Liver (tissue), 9 donors: ENCODE results near the gene NR2C2AP. TPM values are rescaled to one million over a fixed set of nuclear protein-coding genes. Genes with fewer than 3 reads are reported as not detected.

Source experiments
- DNase-seq: peaks from one replicate; pipeline ENCODE4 v3.0.0-alpha.2; 2017; ENCODE audit warnings: low spot score
- H3K27ac ChIP-seq, 2 donors: one replicate each; pipeline ENCODE4 v1.7.0; 2013; ENCODE audit warnings: inconsistent platforms in 2 of 2, low read length in 2 of 2, control low read depth in 1 of 2, low read depth in 1 of 2, mild to moderate bottlenecking in 1 of 2
- H3K27me3 ChIP-seq, 4 donors: one replicate each; pipeline versions ENCODE4 v1.6.1 to v1.7.0; 2013; ENCODE audit warnings: low read length in 3 of 4, inconsistent platforms in 1 of 4, mild to moderate bottlenecking in 1 of 4, moderate library complexity in 1 of 4; ENCODE audit not compliant: control insufficient read depth in 4 of 4, insufficient read depth in 4 of 4
- H3K36me3 ChIP-seq, 4 donors: one replicate each; pipeline versions ENCODE4 v1.6.1 to v1.7.0; 2013; ENCODE audit warnings: low read length in 3 of 4, mild to moderate bottlenecking in 3 of 4, low read depth in 1 of 4, moderate library complexity in 1 of 4; ENCODE audit not compliant: control insufficient read depth in 4 of 4, insufficient read depth in 3 of 4
- H3K4me1 ChIP-seq, 4 donors: one replicate each; pipeline versions ENCODE4 v1.6.1 to v1.7.0; 2013; ENCODE audit warnings: low read length in 3 of 4, mild to moderate bottlenecking in 3 of 4, moderate library complexity in 1 of 4; ENCODE audit not compliant: control insufficient read depth in 4 of 4, insufficient read depth in 4 of 4
- H3K4me3 ChIP-seq, 3 donors: one replicate each; pipeline versions ENCODE4 v1.6.1 to v1.7.0; 2013; ENCODE audit warnings: low read length in 3 of 3, control low read depth in 1 of 3, low read depth in 1 of 3, mild to moderate bottlenecking in 1 of 3
- H3K9ac ChIP-seq, 2 donors: one replicate each; pipeline ENCODE4 v1.7.0; 2013; ENCODE audit warnings: low read length in 2 of 2, mild to moderate bottlenecking in 2 of 2, moderate library complexity in 2 of 2, control low read depth in 1 of 2, low read depth in 1 of 2
- H3K9me3 ChIP-seq, 4 donors: one replicate each; pipeline versions ENCODE4 v1.6.1 to v1.7.0; 2013; ENCODE audit warnings: low read length in 3 of 4; ENCODE audit not compliant: control insufficient read depth in 4 of 4
- EGR1 ChIP-seq, 2 donors: IDR thresholded peaks; 2 replicates each; pipeline ENCODE4 v1.6.1; 2016 to 2018; ENCODE audit warnings: antibody characterized with exemption in 2 of 2, low read depth in 2 of 2
- FOXA1 ChIP-seq: IDR thresholded peaks from 2 replicates; pipeline ENCODE4 v1.6.1; 2016; ENCODE audit warnings: antibody characterized with exemption
- FOXA2 ChIP-seq: IDR thresholded peaks from 2 replicates; pipeline ENCODE4 v1.6.1; 2016; ENCODE audit warnings: antibody characterized with exemption
- GABPA ChIP-seq, 2 donors: IDR thresholded peaks in 1 of 2; conservative IDR thresholded peaks in 1 of 2; 2 replicates each; pipeline ENCODE4 v1.6.1; 2016; ENCODE audit warnings: antibody characterized with exemption in 2 of 2, mild to moderate bottlenecking in 1 of 2, moderate library complexity in 1 of 2
- HNF4A ChIP-seq, 2 donors: conservative IDR thresholded peaks; 2 replicates each; pipeline ENCODE4 v1.6.1; 2016; ENCODE audit warnings: antibody characterized with exemption in 2 of 2, mild to moderate bottlenecking in 2 of 2
- HNF4G ChIP-seq: IDR thresholded peaks from 2 replicates; pipeline ENCODE4 v1.6.1; 2016; ENCODE audit warnings: antibody characterized with exemption
- JUND ChIP-seq, 2 donors: IDR thresholded peaks; 2 replicates each; pipeline ENCODE4 v1.6.1; 2016; ENCODE audit warnings: antibody characterized with exemption in 2 of 2
- NR2F2 ChIP-seq: IDR thresholded peaks from 2 replicates; pipeline ENCODE4 v1.6.1; 2016; ENCODE audit warnings: antibody characterized with exemption
- RAD21 ChIP-seq, 2 donors: IDR thresholded peaks; 2 replicates each; pipeline ENCODE4 v1.6.1; 2016; ENCODE audit warnings: antibody characterized with exemption in 2 of 2, mild to moderate bottlenecking in 2 of 2
- RXRA ChIP-seq, 2 donors: IDR thresholded peaks; 2 replicates each; pipeline ENCODE4 v1.6.1; 2017 to 2018; ENCODE audit warnings: antibody characterized with exemption in 2 of 2, mild to moderate bottlenecking in 1 of 2
- SP1 ChIP-seq: IDR thresholded peaks from 2 replicates; pipeline ENCODE4 v1.6.1; 2018; ENCODE audit warnings: antibody characterized with exemption, mild to moderate bottlenecking
- TAF1 ChIP-seq: conservative IDR thresholded peaks from 2 replicates; pipeline ENCODE4 v1.6.1; 2016; ENCODE audit warnings: antibody characterized with exemption, mild to moderate bottlenecking
- YY1 ChIP-seq: IDR thresholded peaks from 2 replicates; pipeline ENCODE4 v1.6.1; 2016; ENCODE audit warnings: antibody characterized with exemption, mild to moderate bottlenecking
- WGBS: extraction: QIAGEN DNeasy Blood & Tissue Kit; methylation state at CpG from one replicate; pipeline ENCODE4 v1.1.7; 2013; 5-methylcytosine and 5-hydroxymethylcytosine counted together
- polyA plus RNA-seq, 2 donors: library from polyadenylated mRNA; stranded (reverse) in 1 of 2; unstranded in 1 of 2; fragments of 200-250 nt in 1 of 2; fragments of >200 nt in 1 of 2; fragmentation: Nextera tagmentation in 1 of 2; extraction: Ambion mirVana in 1 of 2; gene quantifications; one replicate each; pipeline versions ENCODE4 v1.2.1 to v1.2.3, GENCODE V29; 2013 to 2015
- total RNA-seq, 2 donors: library from RNA; depleted of rRNA; stranded (reverse); fragments of >200 nt; gene quantifications; one replicate each; pipeline ENCODE4 v1.2.3, GENCODE V29; 2014
- TF ChIP-seq, protein P1 (sequence below): IDR thresholded peaks from 2 replicates; pipeline ENCODE4 v1.6.1; 2016; ENCODE audit warnings: antibody characterized with exemption
- TF ChIP-seq, protein P2 (sequence below): IDR thresholded peaks from 2 replicates; pipeline ENCODE4 v1.6.1; 2016; ENCODE audit warnings: antibody characterized with exemption
- TF ChIP-seq, protein P3 (sequence below): IDR thresholded peaks from 2 replicates; pipeline ENCODE4 v1.6.1; 2016; ENCODE audit warnings: antibody characterized with exemption
- TF ChIP-seq, protein P4 (sequence below): IDR thresholded peaks from 2 replicates; pipeline ENCODE4 v1.6.1; 2016; ENCODE audit warnings: antibody characterized with exemption, mild to moderate bottlenecking
- TF ChIP-seq, protein P5 (sequence below): fragments of 150-350 bp; IDR thresholded peaks from 2 replicates; pipeline ENCODE4 v1.5.1; 2017; ENCODE audit warnings: improper control_type of control experiment, low read depth, low read length; ENCODE audit not compliant: missing input control
- donor health status: healthy.
- donor health status: healthy.
- donor health status: healthy.
- donor health status: healthy.
- donor health status: healthy.

The NR2C2AP gene
- total and polyA plus RNA-seq, 4 donors: 3.4 to 5.7 (median 4.1) TPM

DNA sequence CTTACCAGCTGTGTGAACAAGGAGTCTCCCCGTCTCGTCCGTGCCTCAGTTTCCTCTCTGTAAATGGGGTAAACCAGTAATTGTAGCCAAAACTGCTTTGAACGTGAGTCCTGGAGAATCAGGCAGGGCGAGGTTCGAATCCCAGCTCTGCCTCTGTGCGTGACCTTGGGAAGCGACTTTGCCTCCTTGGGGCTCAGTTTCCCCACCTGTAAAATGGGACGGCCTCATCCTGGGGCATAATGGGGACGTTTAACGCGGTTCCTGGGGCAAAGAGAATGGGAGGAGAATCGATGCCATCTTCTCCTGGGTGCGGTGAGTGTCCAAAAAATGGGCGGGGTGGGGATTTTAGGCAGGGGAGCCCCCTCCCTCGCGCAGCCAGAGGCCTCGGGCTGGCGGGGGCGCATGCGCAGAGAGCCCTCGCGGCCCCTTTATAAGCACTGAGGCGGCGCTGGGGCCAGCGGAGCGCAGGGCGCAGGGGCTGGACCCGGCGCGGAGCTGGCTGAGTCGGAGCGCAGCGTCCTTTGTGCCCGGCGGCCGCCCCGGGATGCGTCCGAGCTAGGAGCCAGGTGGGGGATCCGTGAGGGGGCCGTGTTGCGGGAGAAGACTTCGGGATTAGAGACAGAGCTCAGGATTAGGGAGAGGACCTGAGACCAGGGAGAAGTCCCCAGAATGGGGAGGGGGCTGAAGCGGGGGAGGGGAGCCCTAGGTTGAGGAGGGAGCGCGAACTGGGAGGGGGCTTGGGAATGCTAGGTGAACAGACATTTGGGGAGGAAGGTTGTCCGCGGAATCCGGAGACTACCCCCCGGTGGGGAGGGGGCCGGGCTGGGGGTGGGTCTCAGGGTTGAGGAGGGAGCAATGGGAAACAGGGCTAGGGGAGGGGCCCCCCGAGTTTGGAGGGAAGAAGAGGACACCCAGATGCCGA lies 8.5 kb upstream of the NR2C2AP start, which contains the start of gene NCAN:
TSS of gene NCAN (plus strand) at position 460 of the 922 bp plus-strand sequence. CDS start 4,996 bp downstream, outside the sequence.
- Histone ChIP-seq H3K4me1 (no peaks in the 10 kb centered on the region), H3K27ac (no peak within 1 kb of the TSS), H3K9me3 (no peaks in the 10 kb centered on the region), H3K4me3 (no peak within 1 kb of the TSS), H3K9ac (no peak within 1 kb of the TSS), H3K36me3 (no peaks in the 10 kb centered on the region), H3K27me3 (peaks cover 0 to 5% (median 4%) of the 10 kb centered on the region in 4 donors)
- DNase-seq: no peak
- no peak for TF ChIP-seq HNF4G
- no peak for TF ChIP-seq SP1
- no peak for TF ChIP-seq GABPA (IDR thresholded peaks at IDR 0.05 in 1 of 2, conservative IDR thresholded peaks at IDR 0.05 in 1 of 2)
- TF ChIP-seq FOXA2: no peak
- TF ChIP-seq, protein P1, sequence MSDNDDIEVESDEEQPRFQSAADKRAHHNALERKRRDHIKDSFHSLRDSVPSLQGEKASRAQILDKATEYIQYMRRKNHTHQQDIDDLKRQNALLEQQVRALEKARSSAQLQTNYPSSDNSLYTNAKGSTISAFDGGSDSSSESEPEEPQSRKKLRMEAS: no peak
- TF ChIP-seq, protein P2, sequence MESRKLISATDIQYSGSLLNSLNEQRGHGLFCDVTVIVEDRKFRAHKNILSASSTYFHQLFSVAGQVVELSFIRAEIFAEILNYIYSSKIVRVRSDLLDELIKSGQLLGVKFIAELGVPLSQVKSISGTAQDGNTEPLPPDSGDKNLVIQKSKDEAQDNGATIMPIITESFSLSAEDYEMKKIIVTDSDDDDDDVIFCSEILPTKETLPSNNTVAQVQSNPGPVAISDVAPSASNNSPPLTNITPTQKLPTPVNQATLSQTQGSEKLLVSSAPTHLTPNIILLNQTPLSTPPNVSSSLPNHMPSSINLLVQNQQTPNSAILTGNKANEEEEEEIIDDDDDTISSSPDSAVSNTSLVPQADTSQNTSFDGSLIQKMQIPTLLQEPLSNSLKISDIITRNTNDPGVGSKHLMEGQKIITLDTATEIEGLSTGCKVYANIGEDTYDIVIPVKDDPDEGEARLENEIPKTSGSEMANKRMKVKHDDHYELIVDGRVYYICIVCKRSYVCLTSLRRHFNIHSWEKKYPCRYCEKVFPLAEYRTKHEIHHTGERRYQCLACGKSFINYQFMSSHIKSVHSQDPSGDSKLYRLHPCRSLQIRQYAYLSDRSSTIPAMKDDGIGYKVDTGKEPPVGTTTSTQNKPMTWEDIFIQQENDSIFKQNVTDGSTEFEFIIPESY: no peak
- no peak for TF ChIP-seq HNF4A (conservative IDR thresholded peaks at IDR 0.05)
- TF ChIP-seq YY1: no peak
- no peak for TF ChIP-seq NR2F2
- TF ChIP-seq TAF1: no peak
- TF ChIP-seq, protein P3, sequence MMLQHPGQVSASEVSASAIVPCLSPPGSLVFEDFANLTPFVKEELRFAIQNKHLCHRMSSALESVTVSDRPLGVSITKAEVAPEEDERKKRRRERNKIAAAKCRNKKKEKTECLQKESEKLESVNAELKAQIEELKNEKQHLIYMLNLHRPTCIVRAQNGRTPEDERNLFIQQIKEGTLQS: no peak
- no peak for TF ChIP-seq JUND (IDR thresholded peaks at IDR 0.05)
- no peak for TF ChIP-seq RXRA (IDR thresholded peaks at IDR 0.05)
- WGBS: 10% methylated on average over 54 of the region's 54 CpGs

DNA sequence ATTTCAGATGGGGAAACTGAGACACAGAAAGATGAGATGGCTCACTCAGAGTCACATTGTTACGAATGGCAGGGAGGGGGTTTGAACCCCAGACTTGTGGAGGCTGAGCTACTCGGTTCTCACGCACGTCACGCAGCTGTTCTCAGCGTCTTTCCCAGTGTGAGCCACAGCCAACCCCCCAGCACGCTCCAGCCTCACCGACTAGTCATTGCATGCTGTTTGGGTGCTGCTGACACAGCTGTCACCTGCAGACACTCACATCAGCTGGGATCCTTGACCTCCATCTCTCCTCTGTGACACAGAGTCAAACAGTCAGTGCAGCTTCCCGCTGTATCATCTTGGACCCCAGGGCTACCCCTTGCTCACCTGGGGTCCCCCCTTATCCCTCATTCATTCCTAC lies 6.2 kb upstream of the NR2C2AP start:
- no peak overlapping the region for H3K27ac ChIP-seq
- peaks cover 0 to 5% (median 4%) of the 10 kb centered on the region in 4 donors for H3K27me3 ChIP-seq
- no peak for TF ChIP-seq TAF1
- TF ChIP-seq, protein P4, sequence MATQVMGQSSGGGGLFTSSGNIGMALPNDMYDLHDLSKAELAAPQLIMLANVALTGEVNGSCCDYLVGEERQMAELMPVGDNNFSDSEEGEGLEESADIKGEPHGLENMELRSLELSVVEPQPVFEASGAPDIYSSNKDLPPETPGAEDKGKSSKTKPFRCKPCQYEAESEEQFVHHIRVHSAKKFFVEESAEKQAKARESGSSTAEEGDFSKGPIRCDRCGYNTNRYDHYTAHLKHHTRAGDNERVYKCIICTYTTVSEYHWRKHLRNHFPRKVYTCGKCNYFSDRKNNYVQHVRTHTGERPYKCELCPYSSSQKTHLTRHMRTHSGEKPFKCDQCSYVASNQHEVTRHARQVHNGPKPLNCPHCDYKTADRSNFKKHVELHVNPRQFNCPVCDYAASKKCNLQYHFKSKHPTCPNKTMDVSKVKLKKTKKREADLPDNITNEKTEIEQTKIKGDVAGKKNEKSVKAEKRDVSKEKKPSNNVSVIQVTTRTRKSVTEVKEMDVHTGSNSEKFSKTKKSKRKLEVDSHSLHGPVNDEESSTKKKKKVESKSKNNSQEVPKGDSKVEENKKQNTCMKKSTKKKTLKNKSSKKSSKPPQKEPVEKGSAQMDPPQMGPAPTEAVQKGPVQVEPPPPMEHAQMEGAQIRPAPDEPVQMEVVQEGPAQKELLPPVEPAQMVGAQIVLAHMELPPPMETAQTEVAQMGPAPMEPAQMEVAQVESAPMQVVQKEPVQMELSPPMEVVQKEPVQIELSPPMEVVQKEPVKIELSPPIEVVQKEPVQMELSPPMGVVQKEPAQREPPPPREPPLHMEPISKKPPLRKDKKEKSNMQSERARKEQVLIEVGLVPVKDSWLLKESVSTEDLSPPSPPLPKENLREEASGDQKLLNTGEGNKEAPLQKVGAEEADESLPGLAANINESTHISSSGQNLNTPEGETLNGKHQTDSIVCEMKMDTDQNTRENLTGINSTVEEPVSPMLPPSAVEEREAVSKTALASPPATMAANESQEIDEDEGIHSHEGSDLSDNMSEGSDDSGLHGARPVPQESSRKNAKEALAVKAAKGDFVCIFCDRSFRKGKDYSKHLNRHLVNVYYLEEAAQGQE: no peak
- TF ChIP-seq RAD21 (IDR thresholded peaks at IDR 0.05): no peak
- no peak for TF ChIP-seq GABPA (IDR thresholded peaks at IDR 0.05 in 1 of 2, conservative IDR thresholded peaks at IDR 0.05 in 1 of 2)
- TF ChIP-seq, protein P2: no peak
- no peak for TF ChIP-seq EGR1 (IDR thresholded peaks at IDR 0.05; ENCODE audit: low read depth in 2 of 2)
- no peak for TF ChIP-seq SP1
- TF ChIP-seq, protein P3: no peak
- TF ChIP-seq, protein P1: no peak
- no peak for TF ChIP-seq FOXA1
- no peak for TF ChIP-seq HNF4A (conservative IDR thresholded peaks at IDR 0.05)
- TF ChIP-seq, protein P5, sequence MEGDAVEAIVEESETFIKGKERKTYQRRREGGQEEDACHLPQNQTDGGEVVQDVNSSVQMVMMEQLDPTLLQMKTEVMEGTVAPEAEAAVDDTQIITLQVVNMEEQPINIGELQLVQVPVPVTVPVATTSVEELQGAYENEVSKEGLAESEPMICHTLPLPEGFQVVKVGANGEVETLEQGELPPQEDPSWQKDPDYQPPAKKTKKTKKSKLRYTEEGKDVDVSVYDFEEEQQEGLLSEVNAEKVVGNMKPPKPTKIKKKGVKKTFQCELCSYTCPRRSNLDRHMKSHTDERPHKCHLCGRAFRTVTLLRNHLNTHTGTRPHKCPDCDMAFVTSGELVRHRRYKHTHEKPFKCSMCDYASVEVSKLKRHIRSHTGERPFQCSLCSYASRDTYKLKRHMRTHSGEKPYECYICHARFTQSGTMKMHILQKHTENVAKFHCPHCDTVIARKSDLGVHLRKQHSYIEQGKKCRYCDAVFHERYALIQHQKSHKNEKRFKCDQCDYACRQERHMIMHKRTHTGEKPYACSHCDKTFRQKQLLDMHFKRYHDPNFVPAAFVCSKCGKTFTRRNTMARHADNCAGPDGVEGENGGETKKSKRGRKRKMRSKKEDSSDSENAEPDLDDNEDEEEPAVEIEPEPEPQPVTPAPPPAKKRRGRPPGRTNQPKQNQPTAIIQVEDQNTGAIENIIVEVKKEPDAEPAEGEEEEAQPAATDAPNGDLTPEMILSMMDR: no peak
- no peak for TF ChIP-seq YY1
- 60% methylated on average over 9 of the region's 9 CpGs for WGBS
- DNase-seq: no peak
- H3K4me1 ChIP-seq: no peaks in the 10 kb centered on the region
- H3K4me3 ChIP-seq: no peak overlapping the region
- no peak overlapping the region for H3K9ac ChIP-seq
- H3K9me3 ChIP-seq: no peaks in the 10 kb centered on the region
- no peaks in the 10 kb centered on the region for H3K36me3 ChIP-seq
